HG03025 (cell line): ENCODE data around the gene ARRDC1.
"Not testable (repeated sequence)": the region's sequence is repeated elsewhere in the genome, so short reads cannot be mapped to it uniquely, and the experiment has no call there.

Source experiments
- ATAC-seq: cut with Tn5 transposase; IDR thresholded peaks from one replicate; pipeline ENCODE4 v1.9.1; 2021; ENCODE audit warnings: mild to moderate bottlenecking, moderate library complexity; ENCODE audit not compliant: unreplicated experiment, low FRiP score

The ARRDC1 gene, protein sequence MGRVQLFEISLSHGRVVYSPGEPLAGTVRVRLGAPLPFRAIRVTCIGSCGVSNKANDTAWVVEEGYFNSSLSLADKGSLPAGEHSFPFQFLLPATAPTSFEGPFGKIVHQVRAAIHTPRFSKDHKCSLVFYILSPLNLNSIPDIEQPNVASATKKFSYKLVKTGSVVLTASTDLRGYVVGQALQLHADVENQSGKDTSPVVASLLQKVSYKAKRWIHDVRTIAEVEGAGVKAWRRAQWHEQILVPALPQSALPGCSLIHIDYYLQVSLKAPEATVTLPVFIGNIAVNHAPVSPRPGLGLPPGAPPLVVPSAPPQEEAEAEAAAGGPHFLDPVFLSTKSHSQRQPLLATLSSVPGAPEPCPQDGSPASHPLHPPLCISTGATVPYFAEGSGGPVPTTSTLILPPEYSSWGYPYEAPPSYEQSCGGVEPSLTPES

DNA sequence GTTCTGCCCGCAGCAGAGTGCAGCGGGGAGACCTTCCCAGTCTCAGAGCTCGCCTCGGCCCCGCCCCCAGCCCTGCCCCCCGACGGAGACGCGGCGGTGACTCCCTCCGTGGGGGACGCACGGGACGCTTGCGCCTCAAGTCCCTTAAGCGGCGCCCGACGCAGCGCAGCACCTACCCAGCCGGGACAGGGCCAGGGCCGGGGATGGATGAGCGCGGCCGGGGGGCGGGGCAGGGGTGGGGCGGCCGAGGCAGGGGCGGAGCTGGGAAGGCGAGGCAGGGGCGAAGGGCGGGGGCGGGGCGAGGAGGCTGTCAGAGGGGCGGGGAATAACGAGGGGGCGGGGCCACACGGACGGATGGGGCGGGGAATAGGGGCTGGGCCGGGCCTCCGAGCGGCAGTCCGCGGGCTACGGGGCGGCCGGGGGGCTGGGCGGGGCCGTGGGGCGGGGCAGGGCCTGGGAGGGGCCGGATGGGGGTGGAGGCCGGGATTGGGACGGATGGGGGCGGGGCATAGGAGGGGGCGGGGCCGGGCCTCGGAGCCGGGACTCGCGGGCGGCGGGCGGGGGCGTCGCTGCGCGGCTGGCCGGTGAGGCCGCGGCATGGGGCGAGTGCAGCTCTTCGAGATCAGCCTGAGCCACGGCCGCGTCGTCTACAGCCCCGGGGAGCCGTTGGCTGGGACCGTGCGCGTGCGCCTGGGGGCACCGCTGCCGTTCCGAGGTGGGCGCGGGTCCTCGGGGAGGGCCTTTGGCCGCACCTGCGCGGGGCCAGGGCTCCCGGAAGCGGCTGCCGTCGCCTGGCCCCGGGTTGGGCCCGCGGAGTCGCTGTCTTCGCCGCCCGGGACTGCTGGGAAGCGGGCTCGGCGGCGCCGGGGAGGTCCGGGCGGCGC lies at the start of gene ARRDC1:
TSS of gene ARRDC1 (plus strand) at position 566 of the 884 bp plus-strand sequence. CDS start at position 598, 32 bp downstream.
- peak; percentile 63 for ATAC-seq

DNA sequence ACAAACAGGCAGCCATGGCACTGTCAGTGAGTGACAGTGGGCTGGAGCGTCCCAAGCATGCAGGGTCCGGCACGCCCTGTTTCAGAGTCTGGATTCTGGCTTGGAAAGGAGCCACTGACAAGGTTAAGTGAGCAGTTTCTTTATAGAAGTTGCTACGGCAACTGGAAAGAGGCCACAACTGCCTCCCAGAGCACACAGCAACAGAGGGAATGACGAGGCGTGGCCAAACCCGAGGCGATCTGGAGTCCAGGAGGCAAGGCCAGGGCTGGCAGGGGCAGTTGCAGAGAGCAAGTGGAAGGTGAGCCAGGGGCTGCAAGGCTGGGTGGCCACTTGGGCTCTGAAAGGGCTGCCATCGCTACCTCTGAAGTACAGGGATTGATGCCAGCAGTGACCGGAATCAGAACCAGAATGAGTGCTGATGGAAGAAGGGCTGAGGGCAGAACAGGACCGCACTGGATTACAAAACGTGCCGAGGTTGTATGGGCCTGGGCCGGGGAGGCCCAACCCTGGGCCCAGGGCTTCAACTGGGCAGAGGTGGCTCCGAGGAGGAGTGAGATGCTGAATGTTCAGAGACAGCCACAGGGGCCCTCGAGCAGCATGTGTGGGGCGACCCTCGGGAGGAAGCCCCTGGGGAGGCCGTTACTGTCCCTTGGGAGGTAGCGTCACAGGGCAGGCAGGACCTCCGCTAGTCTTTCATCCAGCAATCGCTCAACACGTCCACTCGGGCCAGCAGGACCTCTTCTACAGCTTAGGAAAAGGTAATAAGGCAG lies 49.2 kb upstream of the ARRDC1 start:
- no peak for ATAC-seq

DNA sequence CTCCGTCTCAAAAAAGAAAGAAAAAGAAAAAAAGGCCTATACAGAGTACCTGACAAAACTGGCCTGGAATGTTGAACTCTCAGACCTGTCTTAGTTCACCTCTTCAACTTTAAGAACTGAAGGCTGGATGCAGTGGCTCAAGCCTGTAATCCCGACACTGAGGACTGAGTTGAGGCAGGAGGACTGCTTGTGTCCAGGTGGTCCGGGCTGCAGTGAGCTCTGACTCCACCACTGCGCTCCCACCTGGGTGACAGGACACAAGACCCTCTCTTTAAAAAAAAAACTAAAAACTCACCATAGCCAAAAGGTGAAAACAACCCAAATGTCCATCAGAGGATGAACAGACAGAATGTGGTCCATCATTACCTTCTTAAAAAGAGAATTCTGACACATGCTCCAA lies 47.4 kb upstream of the ARRDC1 start:
- no peak for ATAC-seq

DNA sequence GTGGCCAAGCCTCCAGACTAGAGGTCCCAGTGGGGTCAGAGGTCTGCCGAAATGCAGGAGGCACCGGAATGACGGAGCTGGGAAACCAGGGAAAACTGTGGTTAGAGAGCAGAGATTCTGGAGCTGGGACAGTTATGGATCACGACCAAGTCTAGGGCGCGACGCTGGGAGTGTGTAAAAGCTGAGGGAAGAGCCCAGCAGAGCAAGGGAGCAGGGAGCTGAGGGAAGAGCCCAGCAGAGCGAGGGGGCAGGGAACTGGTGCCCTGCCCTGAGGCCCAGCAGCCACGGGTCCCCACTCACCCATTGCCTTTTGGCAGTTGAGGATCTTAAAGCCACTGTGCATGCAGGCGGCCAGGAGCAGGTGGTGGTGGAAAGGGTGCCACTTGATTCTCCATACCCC lies 41.4 kb upstream of the ARRDC1 start:
- ATAC-seq = no peak

DNA sequence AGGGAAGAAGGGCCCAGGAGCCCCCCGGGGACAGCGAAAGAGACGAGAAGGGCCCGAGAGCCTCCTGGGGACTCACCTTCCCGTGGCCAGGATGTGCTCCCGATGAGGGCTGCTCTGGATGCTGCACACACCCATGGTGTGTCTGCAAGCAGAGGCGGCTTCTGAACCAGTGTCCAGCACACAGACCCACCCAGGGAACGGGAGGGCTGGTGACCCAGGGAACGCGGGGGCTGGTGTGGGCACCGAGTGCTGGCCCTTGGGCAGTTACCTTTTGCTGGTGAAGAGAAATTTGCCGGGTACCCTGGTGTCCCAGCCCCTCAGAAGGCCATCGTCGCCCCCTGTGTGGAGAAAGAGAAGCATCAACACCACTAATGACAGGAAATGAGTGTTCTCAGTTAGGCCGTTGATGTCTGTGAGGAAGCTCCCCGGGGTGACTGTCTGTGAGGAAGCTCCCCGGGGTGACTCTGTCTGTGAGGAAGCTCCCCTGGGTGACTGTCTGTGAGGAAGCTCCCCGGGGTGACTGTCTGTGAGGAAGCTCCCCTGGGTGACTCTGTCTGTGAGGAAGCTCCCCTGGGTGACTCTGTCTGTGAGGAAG lies 40.6 kb upstream of the ARRDC1 start:
- no peak for ATAC-seq

DNA sequence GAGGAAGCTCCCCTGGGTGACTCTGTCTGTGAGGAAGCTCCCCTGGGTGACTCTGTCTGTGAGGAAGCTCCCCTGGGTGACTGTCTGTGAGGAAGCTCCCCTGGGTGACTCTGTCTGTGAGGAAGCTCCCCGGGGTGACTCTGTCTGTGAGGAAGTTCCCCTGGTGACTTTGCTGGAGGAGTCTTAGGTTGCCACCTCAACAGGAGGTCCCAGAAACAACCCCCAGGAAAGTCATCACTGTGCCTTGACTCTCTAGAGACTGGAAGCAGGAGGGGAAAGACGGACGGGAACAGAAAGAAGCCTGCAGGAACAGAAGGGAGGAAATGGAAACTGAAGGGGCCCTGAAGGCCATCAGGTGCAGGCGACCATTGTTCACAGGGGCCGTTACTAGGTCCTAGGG lies 37.0 kb upstream of the ARRDC1 start:
- ATAC-seq = not testable (repeated sequence)

DNA sequence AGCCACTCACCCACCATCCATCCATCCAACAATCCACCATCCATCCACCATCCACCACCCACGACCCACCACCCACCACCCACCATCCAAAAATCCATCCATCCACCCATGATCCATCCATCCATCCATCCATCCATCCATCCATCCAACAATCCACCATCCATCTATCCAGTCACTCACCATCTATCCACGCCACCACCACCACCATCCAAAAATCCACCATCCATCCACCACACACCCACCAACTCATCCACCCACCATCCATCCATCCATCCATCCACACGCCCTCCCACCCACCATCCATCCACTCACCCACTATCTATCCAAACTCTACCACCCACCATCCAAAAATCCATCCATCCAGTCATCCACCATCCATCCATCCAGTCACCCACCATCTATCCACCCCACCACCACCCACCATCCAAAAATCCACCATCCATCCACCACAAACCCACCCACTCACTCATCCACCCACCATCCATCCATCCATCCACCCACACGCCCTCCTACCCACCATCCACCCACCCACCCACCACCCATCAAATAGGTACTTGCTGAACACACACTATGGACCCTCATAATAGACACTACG lies 35.8 kb upstream of the ARRDC1 start:
- ATAC-seq = no peak

DNA sequence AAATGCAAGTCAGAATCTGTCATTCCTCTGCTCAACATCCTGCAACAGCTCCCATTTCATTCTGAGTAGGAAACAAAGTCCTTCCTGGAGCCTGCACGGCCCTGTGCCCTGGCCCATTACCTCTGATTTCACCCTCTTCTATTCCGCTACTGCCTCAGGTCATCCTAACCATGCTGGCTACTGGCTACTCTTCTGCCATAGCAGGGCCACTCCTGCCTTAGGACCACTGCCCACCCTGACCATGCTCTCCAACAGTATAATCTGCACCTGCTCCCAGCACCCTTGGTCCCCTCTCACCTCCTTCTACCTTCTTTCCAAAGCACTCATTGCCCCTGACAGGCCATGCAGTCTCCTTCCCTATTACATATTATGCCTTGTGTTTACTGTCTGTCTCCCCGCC lies 34.9 kb upstream of the ARRDC1 start:
- no peak for ATAC-seq

DNA sequence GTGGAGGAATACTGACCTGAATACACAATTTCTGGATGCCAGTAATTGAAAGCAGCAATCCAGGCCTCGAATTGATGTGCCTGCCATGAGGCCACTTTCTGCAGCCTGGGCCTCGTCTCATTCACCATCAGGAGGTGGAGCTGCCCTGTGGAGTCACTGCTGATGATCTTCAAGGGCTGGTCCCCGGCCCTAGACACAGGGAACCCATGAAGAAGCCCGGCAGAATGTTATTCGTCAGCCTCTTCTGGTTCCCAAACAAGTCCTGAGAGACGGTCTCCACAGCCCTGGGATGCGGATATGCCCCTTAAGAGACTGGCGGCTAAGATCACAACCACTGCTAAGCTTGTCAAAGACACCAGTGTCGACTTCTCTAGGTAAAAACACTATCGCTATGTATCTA lies 31.3 kb upstream of the ARRDC1 start:
- ATAC-seq = no peak

DNA sequence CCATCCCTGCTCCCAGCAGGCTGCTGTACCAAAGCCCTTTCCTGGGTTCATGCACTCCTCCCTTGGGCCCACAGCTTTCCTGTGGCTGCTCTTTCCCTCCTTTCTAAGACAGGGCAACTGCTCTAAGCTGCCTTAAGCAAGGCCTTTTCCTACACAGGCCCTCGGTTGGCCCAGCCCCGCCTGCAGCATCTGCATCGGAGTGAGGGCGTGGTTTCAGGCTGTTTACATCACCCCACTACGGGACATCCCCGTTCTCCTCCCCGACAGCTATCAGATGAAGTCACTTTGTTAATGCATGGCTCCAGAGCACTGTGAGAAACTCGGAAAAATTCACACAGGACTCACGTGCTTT lies 30.1 kb upstream of the ARRDC1 start:
- no peak for ATAC-seq

DNA sequence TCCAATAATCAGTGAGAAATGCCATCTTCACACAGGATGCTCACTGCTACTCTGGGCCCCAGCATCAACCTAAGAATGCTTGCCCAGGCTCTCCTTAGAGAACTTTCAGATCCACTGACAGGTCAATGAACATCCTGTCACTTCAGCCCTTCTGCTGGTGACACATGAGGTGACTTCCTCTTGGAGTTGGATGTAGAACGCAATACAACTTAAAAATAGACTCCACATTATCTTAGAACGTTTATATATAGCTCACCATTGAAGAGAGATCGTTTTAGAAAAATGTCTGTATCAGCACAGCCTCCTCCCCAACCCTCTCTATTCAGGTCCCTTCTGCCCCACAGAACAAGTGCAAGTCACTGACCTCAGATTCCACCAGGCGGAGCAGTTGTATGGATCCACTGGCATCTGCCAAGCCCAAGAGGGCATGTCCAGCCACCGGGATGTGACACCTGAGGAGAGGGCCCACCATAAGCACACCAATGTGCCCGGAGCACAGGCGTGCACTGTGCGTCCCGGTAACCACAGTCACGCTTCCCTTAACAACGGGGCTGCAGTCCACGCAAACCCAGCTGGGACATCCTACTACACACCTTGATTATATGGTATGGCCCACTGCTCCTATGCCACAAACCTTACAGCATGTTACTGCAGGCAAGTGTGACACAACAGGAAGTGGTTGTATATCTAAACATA lies 29.6 kb upstream of the ARRDC1 start:
- ATAC-seq = no peak

DNA sequence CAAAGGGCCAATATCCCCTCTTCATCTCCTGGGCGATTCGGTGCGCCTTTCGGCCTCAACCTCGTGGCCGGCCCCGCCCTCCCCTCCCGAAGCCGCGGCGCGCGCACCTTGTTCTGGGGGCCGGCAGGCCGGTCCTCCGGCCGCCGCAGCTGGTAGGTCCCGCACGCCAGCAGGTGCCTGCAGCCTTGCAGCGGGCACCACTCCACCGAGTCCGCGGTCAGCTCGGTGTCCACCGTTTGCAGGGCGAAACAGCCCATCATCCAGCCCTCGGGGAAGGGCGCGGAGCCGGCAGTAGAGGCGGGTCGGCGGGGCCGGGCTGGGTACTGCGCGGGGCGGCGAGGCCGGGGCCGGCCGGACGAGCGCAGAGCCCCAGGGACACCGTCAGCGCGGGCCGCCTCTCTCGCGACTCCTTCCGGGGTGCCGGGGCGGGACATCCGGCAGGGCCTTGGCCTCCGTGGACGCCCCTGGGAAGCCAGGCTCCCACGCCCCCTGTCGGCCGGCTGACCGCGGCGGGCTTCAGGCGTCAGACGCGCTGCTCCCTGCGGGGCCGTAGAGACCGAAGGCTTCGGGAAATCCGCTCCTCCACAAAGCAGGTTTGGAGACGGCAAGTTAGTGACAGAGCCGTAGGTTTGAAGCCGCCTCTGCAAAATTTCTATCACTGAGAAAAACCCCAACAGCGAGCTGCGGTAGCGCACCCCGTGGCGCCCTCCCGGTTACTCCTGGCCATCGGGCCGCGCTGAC lies 26.8 kb upstream of the ARRDC1 start, which contains the start of gene DPH7:
TSS of gene DPH7 (minus strand) at position 408 of the 741 bp plus-strand sequence. CDS start at position 260, 148 bp downstream.
- ATAC-seq = peak; percentile 62

DNA sequence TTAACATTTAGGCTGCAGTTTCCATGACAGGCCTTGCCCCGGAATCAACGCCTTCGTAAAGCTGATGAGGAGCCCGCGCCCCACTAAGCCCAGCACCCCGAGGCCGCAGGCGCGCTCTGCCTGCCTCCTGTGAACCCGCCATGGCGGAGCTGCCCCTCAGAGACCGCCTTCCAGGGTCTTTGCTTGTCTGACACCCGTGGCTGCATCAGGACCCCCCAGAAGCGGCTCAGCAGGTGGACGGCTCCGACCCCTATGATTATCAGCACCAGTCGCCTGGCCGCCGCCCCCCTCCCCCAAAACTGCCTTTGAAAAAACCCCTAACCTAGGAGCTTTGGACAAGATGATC lies 26.3 kb upstream of the ARRDC1 start:
- ATAC-seq = no peak

DNA sequence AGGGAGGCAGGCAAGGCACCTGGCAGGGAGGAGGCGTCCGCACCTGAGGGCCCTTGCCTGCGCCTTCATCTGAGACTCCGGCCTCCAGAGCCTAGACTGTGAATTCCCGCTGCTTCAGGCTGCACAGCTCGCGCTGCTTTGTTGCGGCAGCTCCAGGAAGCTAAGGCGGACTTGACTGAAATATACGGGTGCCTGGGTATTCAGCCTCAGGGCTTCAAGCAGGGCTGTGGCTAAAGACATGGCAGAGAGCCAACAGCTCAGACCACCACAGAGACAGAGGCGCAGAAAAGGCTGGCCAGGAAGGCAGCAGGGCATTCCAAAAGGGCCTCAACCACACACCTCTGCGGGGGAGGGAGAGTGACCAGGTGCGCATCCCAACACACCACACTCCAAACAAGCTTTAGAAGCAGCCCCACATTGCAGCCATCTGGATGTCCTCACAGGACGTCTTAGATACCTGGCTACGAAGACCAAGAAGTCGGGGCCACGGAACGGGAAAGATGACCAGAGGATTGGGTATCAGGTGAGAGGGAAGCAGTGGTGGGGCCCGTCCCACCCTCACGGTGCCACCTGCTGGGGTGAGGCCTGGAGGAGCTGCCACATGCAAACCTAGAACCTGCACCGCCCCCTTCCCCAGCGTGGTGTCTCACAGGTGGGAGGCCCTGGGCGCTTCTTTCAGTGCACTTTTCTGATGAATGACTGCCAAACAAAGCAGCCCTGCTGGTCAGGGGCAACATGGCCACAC lies 25.1 kb upstream of the ARRDC1 start:
- ATAC-seq = no peak

DNA sequence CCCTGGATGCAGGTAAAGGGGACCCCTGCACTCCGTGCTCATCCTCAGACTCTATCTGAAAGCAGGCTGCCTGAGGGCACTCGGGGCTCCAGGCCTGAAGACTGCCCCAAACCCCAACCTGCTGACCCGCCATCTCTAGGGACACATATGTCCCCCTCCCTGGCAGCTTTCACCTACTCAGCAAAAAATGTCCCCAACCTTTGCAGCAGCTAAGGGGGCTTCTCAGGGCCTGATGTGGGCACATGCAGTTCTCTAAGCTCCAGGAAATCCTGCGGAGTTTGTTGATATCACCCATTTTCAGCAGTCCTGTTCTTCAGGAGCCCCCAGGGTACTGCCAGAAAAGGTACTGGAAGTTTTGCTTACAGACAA lies 24.5 kb upstream of the ARRDC1 start:
- no peak for ATAC-seq

DNA sequence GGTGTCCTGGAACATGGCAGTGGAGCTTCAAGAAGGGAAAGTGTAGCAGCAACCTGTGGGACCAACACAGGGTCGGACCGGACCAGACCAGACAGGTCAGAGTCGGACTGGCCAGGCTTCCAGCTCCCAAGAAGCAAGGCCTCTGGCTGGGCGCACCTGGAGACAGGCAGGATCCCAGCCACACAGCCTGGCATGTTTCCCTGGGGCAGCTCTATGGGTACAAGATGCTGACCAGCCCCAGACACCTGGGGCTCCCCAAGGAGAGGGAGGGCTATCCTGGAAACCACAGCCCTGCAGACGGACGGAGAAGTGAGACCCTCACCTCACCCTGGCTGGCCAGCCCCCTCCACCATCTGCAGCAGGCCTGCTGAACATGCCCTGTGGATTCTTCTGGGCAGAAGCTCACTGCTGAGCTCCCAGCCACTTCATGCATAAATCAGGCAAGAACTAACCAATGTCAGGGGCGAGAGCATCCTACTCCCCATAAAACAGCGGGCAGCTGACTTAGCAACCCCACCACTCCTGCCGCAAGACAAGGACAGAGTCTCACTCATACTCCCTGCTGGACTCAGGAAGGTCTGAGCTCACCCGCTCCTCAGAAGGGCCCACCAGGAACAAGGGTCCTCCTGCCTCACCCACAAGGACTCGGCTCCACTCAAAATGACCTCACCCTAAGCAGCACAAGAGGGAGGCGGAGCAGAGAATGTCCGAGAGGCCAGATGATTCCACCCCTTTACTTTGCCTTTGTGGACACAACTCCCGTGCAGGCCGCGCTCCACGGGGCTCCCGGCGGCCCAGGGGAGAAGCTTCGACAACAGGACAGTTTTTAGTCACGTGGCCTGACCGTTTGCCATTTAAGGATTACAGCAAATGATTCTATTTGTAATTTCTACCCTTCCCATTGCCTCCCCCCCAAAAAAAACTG lies 23.9 kb upstream of the ARRDC1 start:
- no peak for ATAC-seq

DNA sequence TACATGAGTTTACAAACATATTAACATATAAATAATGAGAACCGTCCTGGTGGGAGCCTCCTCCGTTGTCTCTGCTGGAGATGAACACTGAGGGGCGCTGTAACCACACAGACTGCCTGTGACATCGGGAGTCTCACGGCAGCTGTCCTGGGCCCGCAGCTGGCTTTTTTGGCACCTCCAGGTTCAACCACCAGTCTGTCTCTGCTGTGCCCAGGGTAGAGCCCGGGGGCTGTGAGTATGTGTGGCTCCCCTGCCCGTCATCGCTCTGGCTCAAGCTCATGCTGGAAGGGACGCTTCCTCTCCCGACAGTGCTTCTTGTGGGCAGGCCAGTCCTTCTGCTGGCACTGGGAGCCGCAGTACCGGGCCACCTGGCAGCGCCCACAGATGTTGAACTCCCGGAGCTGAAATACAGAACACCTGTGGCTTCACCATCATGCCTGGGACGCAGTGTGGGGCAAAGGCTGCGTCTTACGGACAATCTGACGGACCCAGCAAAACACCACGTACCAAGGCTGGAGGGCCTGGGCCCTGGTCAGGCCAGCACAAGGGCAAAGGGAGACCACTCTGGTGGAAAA lies 23.1 kb upstream of the ARRDC1 start:
- no peak for ATAC-seq
